Urinary bladder (tissue), 4 donors: ENCODE results near the gene TUBGCP5. TPM values are rescaled to one million over a fixed set of nuclear protein-coding genes. Genes with fewer than 3 reads are reported as not detected.

Source experiments
- DNase-seq: peaks from one replicate; pipeline ENCODE4 v3.0.0-alpha.2; 2015; ENCODE audit errors: extremely low spot score
- H3K27ac ChIP-seq: one replicate; pipeline ENCODE4 v1.5.1; 2013; ENCODE audit warnings: low read depth, mild to moderate bottlenecking, moderate library complexity
- H3K36me3 ChIP-seq: one replicate; pipeline ENCODE4 v1.6.1; 2013; ENCODE audit warnings: mild to moderate bottlenecking, moderate library complexity; ENCODE audit not compliant: insufficient read depth
- H3K4me1 ChIP-seq: one replicate; pipeline ENCODE4 v1.6.1; 2013; ENCODE audit warnings: mild to moderate bottlenecking, moderate library complexity; ENCODE audit not compliant: insufficient read depth
- H3K4me3 ChIP-seq: one replicate; pipeline ENCODE4 v1.5.1; 2013; ENCODE audit warnings: low read depth, low read length
- WGBS: extraction: QIAGEN DNeasy Blood & Tissue Kit; methylation state at CpG from one replicate; pipeline ENCODE4 v1.1.7; 2013; 5-methylcytosine and 5-hydroxymethylcytosine counted together
- polyA plus RNA-seq: library from polyadenylated mRNA; stranded (reverse); fragments of 200-250 nt; gene quantifications from one replicate; pipeline ENCODE4 v1.2.3, GENCODE V29; 2013
- total RNA-seq: library from RNA; depleted of rRNA; stranded (reverse); fragments of >200 nt; gene quantifications from one replicate; pipeline ENCODE4 v1.2.3, GENCODE V29; 2014
- donor health status: healthy with polysubstance abuse.
- donor health status: healthy.

TUBGCP5 gene
- total and polyA plus RNA-seq, 2 donors = 11.3 to 45.8 TPM

- no peak for DNase-seq
- 93% methylated on average over 11 of the region's 11 CpGs for WGBS
- no peak overlapping the region for H3K4me3 ChIP-seq
- no peaks in the 10 kb centered on the region for H3K36me3 ChIP-seq
- H3K4me1 ChIP-seq = peaks cover 3% of the 10 kb centered on the region
- no peak overlapping the region for H3K27ac ChIP-seq
These were observed 79.2 kb downstream of the TUBGCP5 start for GRCh38 chr15:22960126-22960525.

GRCh38 chr15:22959321-22960101 lies 79.9 kb downstream of the TUBGCP5 start:
- H3K36me3 ChIP-seq = no peaks in the 10 kb centered on the region
- no peak overlapping the region for H3K27ac ChIP-seq
- 93% methylated on average over 33 of the region's 33 CpGs for WGBS
- no peak overlapping the region for H3K4me3 ChIP-seq
- DNase-seq = no peak
- H3K4me1 ChIP-seq = peaks cover 3% of the 10 kb centered on the region

- H3K36me3 ChIP-seq = no peaks in the 10 kb centered on the region
- 89% methylated on average over 16 of the region's 16 CpGs for WGBS
- H3K27ac ChIP-seq = no peak overlapping the region
- H3K4me3 ChIP-seq = no peak overlapping the region
- peaks cover 3% of the 10 kb centered on the region for H3K4me1 ChIP-seq
- no peak for DNase-seq
These were observed 80.7 kb downstream of the TUBGCP5 start for GRCh38 chr15:22958487-22959280.

GRCh38 chr15:22956978-22957260 lies 82.5 kb downstream of the TUBGCP5 start:
- peaks cover 3% of the 10 kb centered on the region for H3K4me1 ChIP-seq
- WGBS = 91% methylated on average over 14 of the region's 14 CpGs
- no peak overlapping the region for H3K27ac ChIP-seq
- H3K4me3 ChIP-seq = no peak overlapping the region
- no peaks in the 10 kb centered on the region for H3K36me3 ChIP-seq
- no peak for DNase-seq

- H3K36me3 ChIP-seq = no peaks in the 10 kb centered on the region
- H3K4me3 ChIP-seq = no peak overlapping the region
- H3K27ac ChIP-seq = no peak overlapping the region
- peaks cover 2% of the 10 kb centered on the region for H3K4me1 ChIP-seq
- no peak for DNase-seq
- 53% methylated on average over 16 of the region's 16 CpGs for whole genome bisulfite sequencing
These were observed 83.0 kb downstream of the TUBGCP5 start for GRCh38 chr15:22956257-22956977.

GRCh38 chr15:22955544-22956119 lies 83.7 kb downstream of the TUBGCP5 start:
- no peak for DNase-seq
- Histone ChIP-seq H3K36me3 (no peaks in the 10 kb centered on the region), H3K4me1 (no peaks in the 10 kb centered on the region), H3K27ac (no peak overlapping the region), H3K4me3 (no peak overlapping the region)
- 93% methylated on average over 6 of the region's 6 CpGs for WGBS

GRCh38 chr15:22954798-22955543 lies 84.4 kb downstream of the TUBGCP5 start:
- no peak overlapping the region for H3K4me3 ChIP-seq
- WGBS = 90% methylated on average over 14 of the region's 14 CpGs
- H3K27ac ChIP-seq = no peak overlapping the region
- no peaks in the 10 kb centered on the region for H3K36me3 ChIP-seq
- H3K4me1 ChIP-seq = no peaks in the 10 kb centered on the region
- no peak for DNase-seq

GRCh38 chr15:22954326-22954725 lies 85.0 kb downstream of the TUBGCP5 start:
- H3K36me3 ChIP-seq = no peaks in the 10 kb centered on the region

GRCh38 chr15:22952796-22953579 lies 86.4 kb downstream of the TUBGCP5 start:
- 43% methylated on average over 21 of the region's 21 CpGs for WGBS
- Histone ChIP-seq H3K36me3 (no peaks in the 10 kb centered on the region), H3K4me3 (no peak overlapping the region), H3K4me1 (no peaks in the 10 kb centered on the region), H3K27ac (no peak overlapping the region)
- DNase-seq = no peak

More at GRCh38 chr15:22954326-22954725, 85.0 kb downstream of the TUBGCP5 start:
- WGBS = 94% methylated on average over 12 of the region's 12 CpGs
- Histone ChIP-seq H3K4me1 (no peaks in the 10 kb centered on the region), H3K4me3 (no peak overlapping the region), H3K27ac (no peak overlapping the region)
- DNase-seq = no peak

GRCh38 chr15:22951381-22952280 lies 87.7 kb downstream of the TUBGCP5 start:
- 72% methylated on average over 39 of the region's 39 CpGs for whole genome bisulfite sequencing
- no peak for DNase-seq
- H3K4me1 ChIP-seq = no peaks in the 10 kb centered on the region
- H3K27ac ChIP-seq = no peak overlapping the region
- H3K4me3 ChIP-seq = no peak overlapping the region
- no peaks in the 10 kb centered on the region for H3K36me3 ChIP-seq

GRCh38 chr15:22951031-22951380 lies 88.4 kb downstream of the TUBGCP5 start:
- no peak for DNase-seq
- Histone ChIP-seq H3K27ac (no peak overlapping the region), H3K4me1 (no peaks in the 10 kb centered on the region), H3K36me3 (no peaks in the 10 kb centered on the region), H3K4me3 (no peak overlapping the region)
- WGBS = 95% methylated on average over 16 of the region's 16 CpGs
